IPS-18a (cell line): ENCODE results near the gene MAPK14.

Experiments used
- H3K27ac ChIP-seq: one replicate; pipeline ENCODE4 v1.5.1; 2013; ENCODE audit warnings: low read length
- H3K27me3 ChIP-seq: one replicate; pipeline ENCODE4 v1.6.1; 2013; ENCODE audit warnings: mild to moderate bottlenecking, low read length; ENCODE audit not compliant: control insufficient read depth, insufficient read depth
- H3K36me3 ChIP-seq: one replicate; pipeline ENCODE4 v1.6.1; 2013; ENCODE audit warnings: low read depth, low read length; ENCODE audit not compliant: control insufficient read depth
- H3K4me1 ChIP-seq: one replicate; pipeline ENCODE4 v1.6.1; 2013; ENCODE audit warnings: low read depth, low read length; ENCODE audit not compliant: control insufficient read depth
- H3K4me3 ChIP-seq: one replicate; pipeline ENCODE4 v1.5.1; 2013; ENCODE audit warnings: low read length
- H3K9ac ChIP-seq: one replicate; pipeline ENCODE4 v1.6.1; 2013; ENCODE audit warnings: mild to moderate bottlenecking, low read length, moderate library complexity
- H3K9me3 ChIP-seq: one replicate; pipeline ENCODE4 v1.6.1; 2013; ENCODE audit warnings: low read depth, low read length; ENCODE audit not compliant: control insufficient read depth

The MAPK14 gene

GRCh38 chr6:36038120-36038876, 10.7 kb downstream of the MAPK14 start:
- Histone ChIP-seq H3K27me3 (no peaks in the 10 kb centered on the region), H3K9me3 (no peaks in the 10 kb centered on the region), H3K27ac (no peak overlapping the region), H3K9ac (no peak overlapping the region), H3K4me1 (no peaks in the 10 kb centered on the region), H3K4me3 (no peak overlapping the region), H3K36me3 (no peaks in the 10 kb centered on the region)

- H3K27me3 ChIP-seq = no peaks in the 10 kb centered on the region
- no peak overlapping the region for H3K9ac ChIP-seq
- H3K9me3 ChIP-seq = no peaks in the 10 kb centered on the region
- no peak overlapping the region for H3K27ac ChIP-seq
- no peak overlapping the region for H3K4me3 ChIP-seq
- H3K36me3 ChIP-seq = no peaks in the 10 kb centered on the region
- no peaks in the 10 kb centered on the region for H3K4me1 ChIP-seq
These were observed 11.5 kb downstream of the MAPK14 start for GRCh38 chr6:36039112-36039511.

GRCh38 chr6:36040958-36041357, 13.3 kb downstream of the MAPK14 start:
- H3K4me3 ChIP-seq = no peak overlapping the region
- no peaks in the 10 kb centered on the region for H3K4me1 ChIP-seq
- no peak overlapping the region for H3K9ac ChIP-seq

GRCh38 chr6:36042618-36043260, 15.1 kb downstream of the MAPK14 start:
- H3K36me3 ChIP-seq = no peaks in the 10 kb centered on the region
- H3K4me3 ChIP-seq = no peak overlapping the region

More at GRCh38 chr6:36040958-36041357, 13.3 kb downstream of the MAPK14 start:
- H3K27me3 ChIP-seq = no peaks in the 10 kb centered on the region
- no peaks in the 10 kb centered on the region for H3K9me3 ChIP-seq
- H3K27ac ChIP-seq = no peak overlapping the region
- H3K36me3 ChIP-seq = no peaks in the 10 kb centered on the region

GRCh38 chr6:36049582-36049981, 22.0 kb downstream of the MAPK14 start:
- H3K9me3 ChIP-seq = no peaks in the 10 kb centered on the region
- H3K27ac ChIP-seq = no peak overlapping the region
- H3K4me3 ChIP-seq = no peak overlapping the region
- H3K4me1 ChIP-seq = no peaks in the 10 kb centered on the region
- H3K36me3 ChIP-seq = no peaks in the 10 kb centered on the region
- H3K9ac ChIP-seq = no peak overlapping the region
- H3K27me3 ChIP-seq = no peaks in the 10 kb centered on the region

More at GRCh38 chr6:36042618-36043260, 15.1 kb downstream of the MAPK14 start:
- no peaks in the 10 kb centered on the region for H3K9me3 ChIP-seq
- no peaks in the 10 kb centered on the region for H3K4me1 ChIP-seq
- H3K27me3 ChIP-seq = no peaks in the 10 kb centered on the region
- no peak overlapping the region for H3K27ac ChIP-seq
- H3K9ac ChIP-seq = no peak overlapping the region

GRCh38 chr6:36050305-36050704, 22.7 kb downstream of the MAPK14 start:
- H3K36me3 ChIP-seq = no peaks in the 10 kb centered on the region
- H3K4me1 ChIP-seq = no peaks in the 10 kb centered on the region
- H3K9ac ChIP-seq = no peak overlapping the region
- H3K27ac ChIP-seq = no peak overlapping the region
- no peaks in the 10 kb centered on the region for H3K9me3 ChIP-seq
- H3K4me3 ChIP-seq = no peak overlapping the region
- no peaks in the 10 kb centered on the region for H3K27me3 ChIP-seq

GRCh38 chr6:36050947-36051710, 23.5 kb downstream of the MAPK14 start:
- Histone ChIP-seq H3K27ac (no peak overlapping the region), H3K9me3 (no peaks in the 10 kb centered on the region), H3K4me1 (no peaks in the 10 kb centered on the region), H3K27me3 (no peaks in the 10 kb centered on the region), H3K9ac (no peak overlapping the region), H3K4me3 (no peak overlapping the region), H3K36me3 (no peaks in the 10 kb centered on the region)

- H3K9ac ChIP-seq = no peak overlapping the region
These were observed 24.5 kb downstream of the MAPK14 start for GRCh38 chr6:36052097-36052496.

GRCh38 chr6:36053878-36054277, 26.3 kb downstream of the MAPK14 start:
- no peaks in the 10 kb centered on the region for H3K9me3 ChIP-seq
- H3K9ac ChIP-seq = no peak overlapping the region
- H3K36me3 ChIP-seq = no peaks in the 10 kb centered on the region
- H3K4me3 ChIP-seq = no peak overlapping the region
- no peaks in the 10 kb centered on the region for H3K27me3 ChIP-seq
- H3K4me1 ChIP-seq = no peaks in the 10 kb centered on the region
- no peak overlapping the region for H3K27ac ChIP-seq

More at GRCh38 chr6:36052097-36052496, 24.5 kb downstream of the MAPK14 start:
- Histone ChIP-seq H3K4me1 (no peaks in the 10 kb centered on the region), H3K27ac (no peak overlapping the region), H3K27me3 (no peaks in the 10 kb centered on the region), H3K36me3 (no peaks in the 10 kb centered on the region), H3K9me3 (no peaks in the 10 kb centered on the region), H3K4me3 (no peak overlapping the region)

GRCh38 chr6:36054415-36054814, 26.8 kb downstream of the MAPK14 start:
- Histone ChIP-seq H3K9me3 (no peaks in the 10 kb centered on the region), H3K4me3 (no peak overlapping the region), H3K36me3 (peaks cover 3% of the 10 kb centered on the region), H3K27me3 (no peaks in the 10 kb centered on the region), H3K4me1 (no peaks in the 10 kb centered on the region), H3K9ac (no peak overlapping the region), H3K27ac (no peak overlapping the region)

GRCh38 chr6:36054956-36055355, 27.3 kb downstream of the MAPK14 start:
- Histone ChIP-seq H3K36me3 (peaks cover 3% of the 10 kb centered on the region), H3K4me1 (no peaks in the 10 kb centered on the region), H3K9ac (no peak overlapping the region), H3K4me3 (no peak overlapping the region), H3K27me3 (no peaks in the 10 kb centered on the region), H3K27ac (no peak overlapping the region), H3K9me3 (no peaks in the 10 kb centered on the region)
